ENCODE measurements around the gene FGF18. TPM values are rescaled to one million over a fixed set of nuclear protein-coding genes. Genes with fewer than 3 reads are reported as not detected.

FGF18 gene
- total RNA-seq, 1 donor from 2014 or later = not detected

DNA sequence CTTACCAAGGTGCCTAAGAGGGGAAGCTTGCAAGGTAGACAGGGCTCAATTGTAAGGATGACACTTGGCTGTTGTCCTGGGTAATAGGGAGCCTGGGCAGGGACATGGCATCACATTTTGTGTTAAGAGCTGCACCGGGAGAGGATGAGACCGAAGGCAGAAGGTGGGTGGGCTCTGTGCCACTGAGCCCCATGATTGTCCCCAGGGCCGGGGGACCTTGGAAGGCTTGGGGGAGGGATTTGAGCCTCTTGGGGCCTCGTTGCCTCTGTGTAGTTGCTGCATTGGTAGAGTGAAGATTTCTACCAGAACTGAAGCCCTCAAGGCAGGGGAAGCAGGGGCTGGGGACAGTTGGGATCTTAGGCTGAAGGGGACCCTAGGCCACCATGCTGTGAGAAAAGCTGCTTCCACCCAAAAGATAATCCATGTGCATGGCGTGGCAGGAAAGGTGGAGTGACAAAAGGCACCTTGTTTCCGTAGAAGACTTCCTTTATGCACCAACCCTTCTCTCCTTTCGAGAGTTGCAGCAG lies 11.9 kb downstream of the FGF18 start:
- TF ChIP-seq, protein P1, sequence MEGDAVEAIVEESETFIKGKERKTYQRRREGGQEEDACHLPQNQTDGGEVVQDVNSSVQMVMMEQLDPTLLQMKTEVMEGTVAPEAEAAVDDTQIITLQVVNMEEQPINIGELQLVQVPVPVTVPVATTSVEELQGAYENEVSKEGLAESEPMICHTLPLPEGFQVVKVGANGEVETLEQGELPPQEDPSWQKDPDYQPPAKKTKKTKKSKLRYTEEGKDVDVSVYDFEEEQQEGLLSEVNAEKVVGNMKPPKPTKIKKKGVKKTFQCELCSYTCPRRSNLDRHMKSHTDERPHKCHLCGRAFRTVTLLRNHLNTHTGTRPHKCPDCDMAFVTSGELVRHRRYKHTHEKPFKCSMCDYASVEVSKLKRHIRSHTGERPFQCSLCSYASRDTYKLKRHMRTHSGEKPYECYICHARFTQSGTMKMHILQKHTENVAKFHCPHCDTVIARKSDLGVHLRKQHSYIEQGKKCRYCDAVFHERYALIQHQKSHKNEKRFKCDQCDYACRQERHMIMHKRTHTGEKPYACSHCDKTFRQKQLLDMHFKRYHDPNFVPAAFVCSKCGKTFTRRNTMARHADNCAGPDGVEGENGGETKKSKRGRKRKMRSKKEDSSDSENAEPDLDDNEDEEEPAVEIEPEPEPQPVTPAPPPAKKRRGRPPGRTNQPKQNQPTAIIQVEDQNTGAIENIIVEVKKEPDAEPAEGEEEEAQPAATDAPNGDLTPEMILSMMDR (IDR thresholded peaks at IDR 0.05) = no peak
- H3K36me3 Mint-ChIP-seq (ENCODE audit: low read depth) = no peaks in the 10 kb centered on the region
- H3K9me3 Mint-ChIP-seq = no peaks in the 10 kb centered on the region
- H3K27ac Mint-ChIP-seq = no peak overlapping the region
- CTCF ChIA-PET = interaction anchor here (0.8 kb wide), 1 partner anchor 477 kb away, joined by 3 read pairs; no protein-coding TSS in a partner anchor
- POLR2A ChIA-PET = no interaction called here
- H3K4me1 Mint-ChIP-seq = no peaks in the 10 kb centered on the region
- DNase-seq = no peak
- no peak for ATAC-seq (ENCODE audit: low read depth)
- intact Hi-C loops (cut with micrococcal nuclease) = no loop called here
- no peak overlapping the region for H3K4me3 Mint-ChIP-seq
- H3K27me3 Mint-ChIP-seq = peaks cover 3% of the 10 kb centered on the region

DNA sequence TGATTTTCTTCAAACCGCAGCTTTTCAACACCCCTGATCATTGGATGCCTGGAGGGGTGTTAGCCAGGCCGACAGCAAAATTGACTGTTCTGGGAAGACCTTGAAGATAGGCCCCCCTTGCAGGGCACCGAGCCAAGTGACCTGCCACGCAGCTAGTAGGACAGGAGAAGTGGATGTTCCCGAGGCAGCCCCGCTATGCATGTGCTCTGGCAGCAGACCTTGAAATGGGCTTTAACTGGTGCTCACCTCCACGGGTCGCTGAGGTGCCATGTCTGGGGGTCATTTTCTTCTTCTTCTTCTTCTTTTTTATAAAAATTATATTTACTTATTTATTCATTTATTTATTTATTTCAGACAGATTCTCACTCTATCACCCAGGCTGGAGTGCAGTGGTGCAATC lies 12.6 kb downstream of the FGF18 start:
- Mint-ChIP-seq H3K27me3 (peaks cover 3% of the 10 kb centered on the region), H3K9me3 (no peaks in the 10 kb centered on the region), H3K27ac (no peak overlapping the region), H3K36me3 (ENCODE audit: low read depth) (no peaks in the 10 kb centered on the region), H3K4me1 (no peaks in the 10 kb centered on the region), H3K4me3 (no peak overlapping the region)
- ChIA-PET CTCF (no interaction called here), POLR2A (no interaction called here)
- DNase-seq (no peak), ATAC-seq (ENCODE audit: low read depth) (no peak)
- TF ChIP-seq, protein P1 (IDR thresholded peaks at IDR 0.05) = no peak
- intact Hi-C loops (cut with micrococcal nuclease) = no loop called here

GRCh38 chr5:171432583-171433351 lies 13.3 kb downstream of the FGF18 start:
- H3K9me3 Mint-ChIP-seq = no peaks in the 10 kb centered on the region

GRCh38 chr5:171433352-171433698 lies 13.9 kb downstream of the FGF18 start:
- intact Hi-C loops (cut with micrococcal nuclease) = no loop called here
- no peak for ATAC-seq (ENCODE audit: low read depth)

More at GRCh38 chr5:171432583-171433351, 13.3 kb downstream of the FGF18 start:
- no peak overlapping the region for H3K4me3 Mint-ChIP-seq
- H3K36me3 Mint-ChIP-seq (ENCODE audit: low read depth) = no peaks in the 10 kb centered on the region
- DNase-seq (no peak), ATAC-seq (ENCODE audit: low read depth) (no peak)
- CTCF ChIA-PET = no interaction called here
- POLR2A ChIA-PET = no interaction called here
- intact Hi-C loops (cut with micrococcal nuclease) = no loop called here
- TF ChIP-seq, protein P1 (IDR thresholded peaks at IDR 0.05) = no peak
- no peak overlapping the region for H3K27ac Mint-ChIP-seq
- H3K27me3 Mint-ChIP-seq = peaks cover 3% of the 10 kb centered on the region
- no peaks in the 10 kb centered on the region for H3K4me1 Mint-ChIP-seq

DNA sequence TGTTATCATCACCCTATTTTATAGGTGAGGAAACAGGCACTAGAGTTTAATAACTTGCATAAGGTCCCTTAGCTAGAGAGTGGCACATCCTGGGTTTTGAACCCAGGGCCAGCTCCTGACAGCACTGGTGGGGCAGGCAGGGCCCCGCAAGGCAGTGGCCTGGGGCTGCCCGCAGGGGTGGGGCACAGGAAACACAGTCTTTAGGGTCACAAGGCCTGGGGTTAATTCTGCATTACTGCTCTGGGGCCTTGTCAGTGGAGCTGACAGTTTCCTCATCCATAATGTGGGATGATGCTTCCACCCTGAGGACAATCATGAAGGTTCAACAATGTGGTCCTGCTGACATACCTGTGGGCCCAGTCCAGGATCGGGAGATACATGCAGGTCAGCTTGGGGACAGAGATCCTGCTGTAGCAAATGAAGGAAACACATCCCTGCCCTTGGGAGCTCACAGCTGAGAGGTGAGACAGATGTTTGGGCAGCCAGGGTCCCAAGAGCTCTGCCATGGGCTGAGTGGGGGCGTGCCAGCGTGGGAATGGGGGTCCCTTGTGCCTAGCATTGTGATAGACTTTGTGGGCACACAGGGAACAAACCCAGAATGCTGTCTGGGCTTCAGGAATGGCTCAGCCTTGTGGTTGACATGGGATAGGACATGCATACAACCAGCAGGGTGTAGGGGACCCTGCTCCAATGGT lies 14.7 kb downstream of the FGF18 start:
- no peak overlapping the region for H3K27ac Mint-ChIP-seq
- CTCF ChIA-PET = no interaction called here

More at GRCh38 chr5:171433352-171433698, 13.9 kb downstream of the FGF18 start:
- Mint-ChIP-seq H3K4me3 (no peak overlapping the region), H3K27ac (no peak overlapping the region), H3K27me3 (peaks cover 3% of the 10 kb centered on the region), H3K36me3 (ENCODE audit: low read depth) (no peaks in the 10 kb centered on the region), H3K9me3 (no peaks in the 10 kb centered on the region), H3K4me1 (no peaks in the 10 kb centered on the region)
- DNase-seq = no peak
- CTCF ChIA-PET = no interaction called here
- TF ChIP-seq, protein P1 (IDR thresholded peaks at IDR 0.05) = no peak
- POLR2A ChIA-PET = no interaction called here

More for the DNA sequence above, 14.7 kb downstream of the FGF18 start:
- Mint-ChIP-seq H3K4me3 (no peak overlapping the region), H3K9me3 (no peaks in the 10 kb centered on the region), H3K4me1 (no peaks in the 10 kb centered on the region), H3K36me3 (ENCODE audit: low read depth) (no peaks in the 10 kb centered on the region), H3K27me3 (no peaks in the 10 kb centered on the region)
- ATAC-seq (ENCODE audit: low read depth) (no peak), DNase-seq (no peak)
- TF ChIP-seq, protein P1 (IDR thresholded peaks at IDR 0.05) = no peak
- intact Hi-C loops (cut with micrococcal nuclease) = no loop called here
- POLR2A ChIA-PET = no interaction called here
